OCI-LY1 (cell line): ENCODE measurements around the gene FUBP3.

Experiments used
- H2AFZ ChIP-seq: fragments of 200-600 bp; sonication (generic), shearing (Covaris generic); 2 replicates; pipeline ENCODE4 v1.6.0; 2014; ENCODE audit warnings: antibody characterized with exemption, mild to moderate bottlenecking, low read length
- H3F3A ChIP-seq: fragments of 200-600 bp; sonication (generic), shearing (Covaris generic); 2 replicates; pipeline ENCODE4 v1.6.0; 2014; ENCODE audit warnings: mild to moderate bottlenecking, antibody characterized with exemption, low read length, moderate library complexity; ENCODE audit not compliant: insufficient read depth
- H3K27ac ChIP-seq: fragments of 200-600 bp; sonication (generic); 2 replicates; pipeline ENCODE4 v1.5.1; 2014; ENCODE audit warnings: low read length, mixed run types, mild to moderate bottlenecking, low read depth; ENCODE audit not compliant: poor library complexity, severe bottlenecking
- H3K27me3 ChIP-seq: fragments of 200-600 bp; sonication (generic); 2 replicates; pipeline ENCODE4 v1.6.0; 2014; ENCODE audit warnings: antibody characterized with exemption, mild to moderate bottlenecking, low read length, moderate library complexity; ENCODE audit not compliant: insufficient read depth
- H3K36me3 ChIP-seq: fragments of 200-600 bp; sonication (generic); 2 replicates; pipeline ENCODE4 v1.6.1; 2014; ENCODE audit warnings: mild to moderate bottlenecking, antibody characterized with exemption, low read length, moderate library complexity, mixed read lengths; ENCODE audit not compliant: insufficient read depth
- H3K4me1 ChIP-seq: fragments of 200-600 bp; sonication (generic); 2 replicates; pipeline ENCODE4 v1.5.1; 2014; ENCODE audit warnings: mild to moderate bottlenecking, low read length, moderate library complexity; ENCODE audit not compliant: insufficient read depth, severe bottlenecking
- H3K4me2 ChIP-seq: fragments of 200-600 bp; sonication (generic), shearing (Covaris generic); 2 replicates; pipeline ENCODE4 v1.6.1; 2014; ENCODE audit warnings: low read length
- H3K4me3 ChIP-seq: fragments of 200-600 bp; sonication (generic); 2 replicates; pipeline ENCODE4 v1.5.1; 2014; ENCODE audit warnings: low read length, low read depth, mild to moderate bottlenecking, mixed read lengths; ENCODE audit not compliant: poor library complexity, severe bottlenecking
- H3K79me2 ChIP-seq: fragments of 200-600 bp; shearing (Covaris generic); 2 replicates; pipeline ENCODE4 v1.6.1; 2016; ENCODE audit warnings: mixed run types, low read length, mixed read lengths; ENCODE audit not compliant: insufficient read depth
- H3K9ac ChIP-seq: fragments of 200-600 bp; sonication (generic), shearing (Covaris generic); 2 replicates; pipeline ENCODE4 v1.6.1; 2014; ENCODE audit warnings: mild to moderate bottlenecking, low read length, mixed read lengths
- H3K9me2 ChIP-seq: fragments of 200-600 bp; sonication (generic), shearing (Covaris generic); 2 replicates; pipeline ENCODE4 v1.6.1; 2014; ENCODE audit warnings: low read depth, mild to moderate bottlenecking, low read length, mixed read lengths
- H3K9me3 ChIP-seq: fragments of 200-600 bp; shearing (Covaris generic); 2 replicates; pipeline ENCODE4 v1.6.1; 2014; ENCODE audit warnings: low read length, mixed read lengths
- H4K20me1 ChIP-seq: fragments of 200-600 bp; sonication (generic), shearing (Covaris generic); 2 replicates; pipeline ENCODE4 v1.6.0; 2016; ENCODE audit warnings: mild to moderate bottlenecking, low read length; ENCODE audit not compliant: insufficient read depth
- CTCF ChIP-seq: fragments of 200-600 bp; sonication (generic), shearing (Covaris generic); IDR thresholded peaks from 2 replicates; pipeline ENCODE4 v1.5.1; 2017; ENCODE audit warnings: mild to moderate bottlenecking, antibody characterized with exemption, low read length, moderate library complexity, mixed read lengths
- EZH2 ChIP-seq: fragments of 200-600 bp; sonication (generic), shearing (Covaris generic); IDR thresholded peaks from 2 replicates; pipeline ENCODE4 v1.8.0; 2017; ENCODE audit warnings: borderline replicate concordance, mixed run types, mild to moderate bottlenecking, antibody characterized with exemption, low read length, moderate library complexity, mixed read lengths

The FUBP3 gene

GRCh38 chr9:130623466-130623865 is 44.1 kb downstream of the FUBP3 start:
- Histone ChIP-seq H4K20me1 (no peaks in the 10 kb centered on the region), H3K79me2 (no peaks in the 10 kb centered on the region), H2AFZ (no peak overlapping the region), H3K4me1 (no peaks in the 10 kb centered on the region), H3K4me3 (no peak overlapping the region), H3K9me2 (no peaks in the 10 kb centered on the region), H3K9me3 (no peaks in the 10 kb centered on the region), H3K9ac (no peak overlapping the region), H3K36me3 (peaks cover 87% of the 10 kb centered on the region), H3K4me2 (no peak overlapping the region), H3F3A (no peaks in the 10 kb centered on the region), H3K27ac (no peak overlapping the region), H3K27me3 (no peaks in the 10 kb centered on the region)
- TF ChIP-seq CTCF (no peak), EZH2 (no peak)

- Histone ChIP-seq H3K9me3 (no peaks in the 10 kb centered on the region), H3K9me2 (no peaks in the 10 kb centered on the region), H4K20me1 (no peaks in the 10 kb centered on the region), H3K27ac (no peak overlapping the region), H3K27me3 (no peaks in the 10 kb centered on the region), H2AFZ (no peak overlapping the region), H3K4me3 (no peak overlapping the region), H3K36me3 (peaks cover 82% of the 10 kb centered on the region), H3K4me2 (no peak overlapping the region), H3K79me2 (no peaks in the 10 kb centered on the region), H3K4me1 (no peaks in the 10 kb centered on the region), H3K9ac (no peak overlapping the region), H3F3A (no peaks in the 10 kb centered on the region)
- TF ChIP-seq CTCF: no peak
- TF ChIP-seq EZH2: no peak
Measured at GRCh38 chr9:130624154-130624553, 44.8 kb downstream of the FUBP3 start.

DNA sequence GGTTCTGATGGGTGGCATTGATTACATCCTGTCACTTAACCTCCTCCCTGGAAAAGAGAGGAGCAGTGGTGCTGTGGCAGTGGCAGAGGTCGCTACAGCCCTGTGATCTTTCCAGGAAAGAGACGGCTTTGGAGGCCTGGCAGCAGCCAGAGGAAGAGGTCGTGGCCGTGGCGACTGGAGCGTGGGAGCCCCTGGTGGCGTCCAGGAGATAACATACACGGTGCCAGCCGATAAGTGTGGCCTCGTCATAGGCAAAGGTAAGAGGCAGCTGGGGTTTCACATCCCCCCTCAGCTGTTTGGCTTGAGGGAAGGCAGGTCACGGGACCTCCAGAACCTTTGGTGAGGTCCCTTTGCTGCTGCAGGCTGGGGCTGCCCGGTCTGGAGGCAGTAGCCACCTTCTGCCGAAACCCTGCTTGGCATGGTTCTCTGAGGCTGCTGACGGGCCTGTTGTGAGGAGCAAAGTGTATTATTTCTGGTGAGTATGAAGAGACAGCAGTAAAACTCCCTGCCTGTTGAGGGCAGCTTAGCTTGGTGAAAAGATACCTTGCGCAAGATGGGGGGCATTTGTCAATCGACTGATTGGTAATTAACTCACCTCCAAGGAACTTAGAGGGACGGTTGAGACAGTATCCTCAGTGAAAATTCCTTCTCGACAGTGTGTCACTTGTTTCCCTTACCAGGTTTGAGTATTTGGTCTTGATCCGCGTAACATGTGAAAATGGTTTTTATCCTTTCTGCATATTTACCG is 47.0 kb downstream of the FUBP3 start:
- Histone ChIP-seq H3K4me3 (no peak overlapping the region), H3K4me1 (no peaks in the 10 kb centered on the region), H4K20me1 (no peaks in the 10 kb centered on the region), H3K9ac (no peak overlapping the region), H3K36me3 (peaks cover 78% of the 10 kb centered on the region), H3K27me3 (no peaks in the 10 kb centered on the region), H3K79me2 (no peaks in the 10 kb centered on the region), H3F3A (no peaks in the 10 kb centered on the region), H2AFZ (no peak overlapping the region), H3K9me3 (no peaks in the 10 kb centered on the region), H3K27ac (no peak overlapping the region), H3K9me2 (no peaks in the 10 kb centered on the region), H3K4me2 (no peak overlapping the region)
- no peak for TF ChIP-seq EZH2
- TF ChIP-seq CTCF: no peak
